GM19025 (cell line): Measurements from ENCODE around the gene KRTAP10-8.
"Not testable (repeated sequence)": the region's sequence is repeated elsewhere in the genome, so short reads cannot be mapped to it uniquely, and the experiment has no call there.

Experiments
- ATAC-seq: cut with Tn5 transposase; IDR thresholded peaks from one replicate; pipeline ENCODE4 v1.9.1; 2021; ENCODE audit warnings: mild to moderate bottlenecking, low read depth, moderate library complexity; ENCODE audit not compliant: unreplicated experiment

The KRTAP10-8 gene

DNA sequence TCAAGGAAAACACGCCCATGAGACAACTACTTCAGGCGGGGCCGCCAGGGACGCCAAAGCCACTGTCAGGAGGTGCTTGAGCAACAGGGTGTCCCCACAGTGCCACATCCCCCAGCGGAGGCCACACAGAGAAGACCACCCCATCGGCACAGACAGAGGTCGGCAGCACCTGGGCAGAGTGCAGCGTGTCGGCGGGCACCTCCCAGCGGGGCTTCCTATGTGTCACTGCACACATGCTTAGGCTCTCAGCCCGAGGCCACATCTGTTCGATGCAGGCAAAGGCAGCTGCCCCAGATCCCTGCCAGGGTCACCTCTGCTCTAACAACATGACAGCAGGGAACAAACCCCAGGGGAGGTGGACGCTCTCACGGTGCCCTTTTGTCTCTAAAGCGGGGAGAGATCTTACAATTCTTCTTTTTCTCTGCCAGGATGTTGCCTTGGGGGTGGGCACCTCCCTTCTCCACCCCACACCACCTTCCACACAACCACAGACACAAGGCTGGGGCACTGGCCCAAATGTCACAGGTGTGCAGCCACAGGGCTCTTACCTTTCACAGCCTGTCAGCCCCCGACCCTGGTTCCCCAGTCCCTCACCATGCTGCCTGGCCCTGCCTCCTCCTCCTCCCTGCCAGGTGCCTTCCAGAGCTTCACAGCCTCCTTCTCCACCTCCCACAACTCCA, 4.2 kb downstream of the KRTAP10-8 start:
- no peak for ATAC-seq

DNA sequence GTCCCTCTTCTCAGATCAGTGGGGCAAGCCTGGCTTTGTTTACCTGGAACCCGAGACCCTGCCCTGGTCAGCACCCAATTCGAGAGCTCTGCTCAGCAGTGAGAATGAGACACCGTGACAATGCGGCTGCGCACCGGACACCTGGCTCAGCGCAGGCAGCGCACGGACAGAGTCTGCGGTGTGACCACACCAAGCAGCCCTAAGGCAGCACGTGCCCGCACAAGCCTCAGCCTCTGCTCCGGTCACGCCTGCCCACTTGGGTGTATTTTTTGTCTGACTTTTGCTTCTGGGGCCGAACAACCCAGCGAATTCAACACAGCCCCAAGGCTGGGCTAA, 4.7 kb downstream of the KRTAP10-8 start:
- no peak for ATAC-seq

DNA sequence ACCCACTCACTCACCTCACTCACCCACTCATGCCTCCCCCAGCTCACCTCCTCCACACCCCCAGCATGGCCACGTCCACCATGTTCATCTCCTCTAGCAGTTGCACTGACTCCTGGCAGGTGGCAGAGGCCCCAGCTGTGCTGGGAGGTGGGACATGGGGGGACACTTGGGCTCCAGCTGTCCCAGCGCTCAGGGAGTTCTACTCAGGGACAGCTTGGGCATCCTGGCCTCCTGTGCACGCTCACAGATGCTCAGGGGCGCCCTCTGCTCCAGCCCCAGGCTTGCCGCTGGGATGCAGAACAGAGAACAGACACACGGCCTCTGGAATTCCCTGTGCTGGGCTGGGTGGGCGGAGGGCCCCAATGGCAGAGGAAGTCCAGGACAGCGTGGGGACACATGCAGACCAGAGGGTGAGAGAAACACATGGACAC, 5.2 kb downstream of the KRTAP10-8 start:
- ATAC-seq = no peak

DNA sequence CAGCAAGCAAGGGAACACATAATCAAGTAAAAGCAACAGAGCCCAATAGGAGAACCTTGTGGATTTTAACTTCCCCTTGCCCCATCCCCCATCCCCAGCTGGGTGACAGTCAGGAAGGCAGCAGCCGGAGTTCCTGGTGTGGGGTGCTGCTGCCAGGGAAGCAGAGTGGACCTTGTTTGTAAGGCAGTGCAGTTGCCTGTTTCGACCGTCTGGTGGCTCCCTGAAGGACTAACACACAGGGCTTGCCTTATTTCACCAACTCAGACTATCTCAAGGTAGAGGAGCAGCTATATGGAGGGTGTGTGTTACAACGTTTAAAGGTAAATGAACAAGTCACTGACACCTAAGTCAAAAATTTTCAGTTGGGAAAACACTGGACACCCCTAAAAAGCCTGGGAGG, 6.6 kb downstream of the KRTAP10-8 start:
- ATAC-seq = no peak

DNA sequence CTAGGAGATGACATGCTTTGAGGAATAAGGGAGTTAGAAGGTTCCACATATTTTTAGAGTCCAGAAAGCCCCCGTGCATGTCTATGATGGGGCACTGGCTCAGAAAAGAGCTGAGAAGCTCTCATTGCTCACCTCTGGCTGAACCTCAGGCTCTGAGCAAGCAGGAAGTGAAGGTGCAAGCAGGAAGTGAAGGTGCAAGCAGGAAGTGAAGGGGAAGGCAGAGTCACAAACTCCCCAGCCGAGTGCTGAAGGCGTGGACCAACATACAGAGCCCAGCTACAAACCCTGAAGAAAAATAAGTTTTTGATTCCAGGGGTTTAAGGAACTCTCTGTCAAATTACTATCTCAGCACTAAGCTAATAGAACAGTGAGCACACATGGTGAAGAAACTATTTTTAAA, 7.0 kb downstream of the KRTAP10-8 start:
- no peak for ATAC-seq

DNA sequence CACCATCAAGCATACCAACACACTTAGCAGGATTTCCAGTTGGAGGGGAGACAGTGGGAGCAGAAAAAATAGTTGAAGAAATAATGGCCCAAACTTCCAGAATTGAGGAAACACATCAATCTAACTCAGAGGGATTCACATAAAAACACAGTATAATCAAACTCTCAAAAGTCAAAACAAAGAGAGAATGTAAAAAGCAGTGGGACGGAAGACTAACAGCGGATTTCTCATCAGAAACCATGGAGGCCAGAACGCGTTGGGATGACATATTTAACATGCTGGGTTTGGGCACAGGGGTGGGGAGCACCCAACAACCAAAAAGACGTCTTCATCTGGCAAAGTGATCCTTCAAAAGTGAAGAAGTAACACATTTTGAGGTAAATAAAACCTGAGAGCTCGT, 8.0 kb downstream of the KRTAP10-8 start:
- ATAC-seq = no peak

DNA sequence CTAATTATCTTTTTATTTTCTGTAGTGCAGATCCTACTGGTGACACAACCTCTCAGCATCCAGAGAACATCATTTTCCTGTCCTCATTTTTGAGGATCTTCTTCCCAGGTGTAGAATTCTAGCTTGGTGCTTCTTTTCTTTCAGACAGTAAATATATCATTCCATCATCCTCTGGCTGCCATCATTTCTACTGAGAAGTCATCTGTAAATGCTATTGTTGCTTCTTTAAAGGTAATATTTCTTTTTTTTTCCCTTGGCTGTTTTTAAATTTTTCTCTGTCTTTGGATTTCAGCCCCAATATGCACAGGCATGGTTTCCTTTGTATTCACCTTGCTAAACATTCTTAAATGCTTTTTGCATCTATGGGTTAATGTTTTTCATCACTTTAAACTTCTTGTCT, 11.7 kb downstream of the KRTAP10-8 start:
- no peak for ATAC-seq

DNA sequence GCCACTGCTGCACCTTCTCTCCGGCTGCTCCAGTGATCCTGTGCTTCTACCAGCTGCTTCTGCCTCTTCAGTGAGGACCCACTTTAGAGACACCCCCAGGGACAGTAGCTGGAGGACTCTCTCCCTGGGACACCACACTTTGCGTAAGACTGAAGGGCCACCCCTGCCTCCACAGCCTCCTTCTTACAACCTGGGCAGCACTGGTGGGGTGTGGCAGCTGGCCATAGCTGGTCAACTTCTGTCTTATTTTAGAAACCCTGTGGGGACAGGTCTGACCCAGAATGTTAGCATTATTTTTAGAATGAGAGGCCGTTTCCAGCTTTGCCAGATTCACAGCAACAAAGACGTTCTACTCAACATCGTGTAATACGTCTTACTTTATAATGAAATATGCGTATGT, 13.9 kb downstream of the KRTAP10-8 start:
- no peak for ATAC-seq

DNA sequence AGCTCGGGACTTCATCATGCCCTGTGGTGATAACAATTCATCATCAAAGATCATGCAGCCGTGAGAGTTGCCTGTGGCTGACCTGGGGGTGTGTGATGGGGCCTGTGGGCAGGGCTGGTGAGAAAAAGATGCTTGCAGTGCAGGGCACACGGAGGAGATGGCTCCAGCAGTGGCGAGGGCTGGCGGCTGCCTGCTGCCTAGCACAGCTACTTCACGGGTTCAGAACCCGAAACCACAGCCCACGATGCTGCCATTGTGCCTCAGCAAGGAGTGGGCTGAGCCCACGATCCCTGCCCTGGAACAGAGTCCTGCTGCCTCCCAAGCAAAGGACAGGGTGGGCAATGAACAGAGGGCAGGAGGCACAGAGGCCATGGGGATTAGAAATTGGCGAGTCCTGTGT, 14.4 kb downstream of the KRTAP10-8 start:
- ATAC-seq = no peak

DNA sequence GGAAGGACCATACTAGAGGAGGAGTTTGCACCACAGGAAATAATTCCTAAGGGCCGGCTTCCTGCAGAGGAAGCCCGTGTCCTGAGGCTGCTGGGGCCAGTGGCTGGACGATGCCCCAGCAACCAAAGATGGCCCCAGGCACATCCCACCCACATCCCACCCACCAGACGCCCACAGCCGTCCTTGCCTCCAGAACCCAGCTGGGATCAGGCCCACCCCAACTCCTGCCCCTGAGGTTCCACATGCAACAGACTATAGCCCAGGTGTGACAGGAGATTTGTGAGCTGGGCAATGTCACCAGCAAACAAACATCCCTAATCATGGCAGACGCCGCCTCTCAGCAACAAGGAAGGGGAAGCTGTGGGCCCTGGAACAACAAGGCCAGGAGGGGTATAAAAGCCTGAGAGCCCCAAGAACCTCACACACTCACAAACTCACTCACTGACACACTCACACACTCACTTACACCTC, 14.8 kb downstream of the KRTAP10-8 start, which contains the start of gene KRTAP10-9:
KRTAP10-9 (plus strand) TSS at position 421 of the 471 bp plus-strand sequence. CDS start 79 bp downstream, outside the sequence.
- no peak for ATAC-seq

DNA sequence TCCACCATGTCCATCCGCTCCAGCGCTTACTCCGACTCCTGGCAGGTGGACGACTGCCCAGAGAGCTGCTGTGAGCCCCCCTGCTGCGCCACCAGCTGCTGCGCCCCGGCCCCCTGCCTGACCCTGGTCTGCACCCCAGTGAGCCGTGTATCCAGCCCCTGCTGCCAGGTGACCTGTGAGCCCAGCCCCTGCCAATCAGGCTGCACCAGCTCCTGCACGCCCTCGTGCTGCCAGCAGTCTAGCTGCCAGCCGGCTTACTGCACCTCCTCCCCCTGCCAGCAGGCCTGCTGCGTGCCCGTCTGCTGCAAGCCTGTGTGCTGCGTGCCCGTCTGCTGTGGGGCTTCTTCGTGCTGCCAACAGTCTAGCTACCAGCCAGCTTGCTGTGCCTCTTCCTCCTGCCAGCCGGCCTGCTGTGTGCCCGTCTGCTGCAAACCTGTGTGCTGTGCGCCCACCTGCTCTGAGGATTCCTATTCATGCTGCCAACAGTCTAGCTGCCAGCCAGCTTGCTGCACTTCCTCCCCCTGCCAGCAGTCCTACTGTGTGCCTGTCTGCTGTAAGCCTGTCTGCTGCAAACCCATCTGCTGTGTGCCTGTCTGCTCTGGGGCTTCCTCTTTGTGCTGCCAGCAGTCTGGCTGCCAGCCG, 15.4 kb downstream of the KRTAP10-8 start:
- not testable (repeated sequence) for ATAC-seq

DNA sequence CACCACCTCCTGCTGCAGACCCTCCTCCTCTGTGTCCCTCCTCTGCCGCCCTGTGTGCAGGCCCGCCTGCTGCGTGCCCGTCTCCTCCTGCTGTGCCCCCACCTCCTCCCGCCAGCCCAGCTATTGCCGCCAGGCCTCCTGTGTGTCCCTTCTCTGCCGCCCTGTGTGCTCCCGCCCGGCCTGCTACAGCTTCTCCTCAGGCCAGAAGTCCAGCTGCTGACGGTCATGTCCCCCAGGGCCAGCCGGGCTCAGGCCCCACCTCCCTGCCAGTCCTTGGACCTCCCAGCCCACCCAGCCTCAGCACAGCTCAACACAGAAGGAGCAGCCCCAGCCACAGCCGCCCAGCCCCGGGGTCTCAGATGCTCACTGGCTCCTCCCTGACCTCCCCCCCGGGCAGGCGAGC, 16.0 kb downstream of the KRTAP10-8 start:
- not testable (repeated sequence) for ATAC-seq

DNA sequence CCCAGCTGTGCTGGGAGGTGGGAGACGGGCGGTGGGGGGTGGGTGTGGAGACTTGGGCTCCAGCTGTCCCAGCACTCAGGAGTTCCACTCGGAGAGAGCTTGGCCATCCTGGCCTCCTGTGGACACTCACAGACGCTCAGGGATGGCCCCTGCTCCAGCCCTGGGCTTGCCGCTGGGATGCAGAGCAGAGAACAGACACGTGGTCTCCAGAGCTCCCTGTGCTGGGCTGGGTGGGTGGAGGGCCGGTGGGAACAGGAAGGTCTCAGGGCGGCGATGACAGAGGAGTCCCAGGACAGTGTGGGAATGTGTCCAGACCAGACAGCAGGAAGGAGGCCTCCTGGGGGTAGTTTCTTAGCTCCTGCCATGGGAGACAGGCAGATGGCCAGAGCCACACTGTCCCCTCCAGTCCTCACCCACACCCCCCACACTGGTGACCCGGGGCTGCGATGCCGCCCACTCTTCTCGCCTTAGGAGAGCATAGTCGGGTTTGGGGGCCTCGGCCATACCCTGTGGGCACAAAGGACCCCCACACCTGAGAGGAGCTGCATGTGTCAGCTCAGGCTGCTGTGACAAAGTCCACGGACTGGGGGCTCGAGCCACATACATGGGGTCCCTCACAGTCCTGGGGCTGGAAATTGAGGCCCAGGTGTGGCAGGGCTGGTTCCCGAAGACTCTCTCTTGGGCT, 17.0 kb downstream of the KRTAP10-8 start:
- no peak for ATAC-seq

DNA sequence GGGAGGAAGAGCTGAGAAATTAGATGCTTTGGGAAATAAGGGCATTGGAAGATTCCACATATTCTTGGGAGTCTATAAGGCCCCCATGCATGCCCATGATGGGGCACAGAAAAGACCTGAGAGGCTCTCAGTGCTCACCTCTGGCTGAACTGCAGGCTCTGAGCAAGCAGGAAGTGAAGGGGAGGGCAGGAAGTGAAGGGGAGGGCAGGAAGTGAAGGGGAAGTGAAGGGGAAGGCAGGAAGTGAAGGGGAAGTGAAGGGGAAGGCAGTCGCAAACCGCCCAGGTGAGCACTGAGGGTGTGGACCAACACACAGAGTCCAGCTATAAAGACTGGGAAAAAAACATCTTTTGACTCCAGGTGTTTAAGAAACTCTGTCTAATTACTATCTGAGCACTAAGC, 18.6 kb downstream of the KRTAP10-8 start:
- ATAC-seq = no peak

DNA sequence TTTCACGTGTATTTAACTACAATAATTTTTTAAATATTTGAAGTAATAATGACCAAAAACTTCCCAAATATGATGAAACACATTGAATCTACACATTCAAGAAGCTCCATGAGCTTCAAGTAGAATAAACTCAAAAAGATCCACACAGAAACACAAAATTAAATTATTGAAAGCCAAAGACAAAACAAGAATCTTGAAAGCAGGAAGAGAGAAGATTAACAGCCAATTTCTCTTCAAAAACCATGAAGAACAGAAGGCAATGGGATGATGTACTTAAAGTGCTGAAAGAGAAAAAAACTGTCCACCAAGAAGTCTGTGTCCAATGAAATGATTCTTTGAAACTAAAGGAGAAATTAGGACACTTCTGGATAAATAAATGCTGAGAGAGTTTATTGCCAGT, 20.2 kb downstream of the KRTAP10-8 start:
- no peak for ATAC-seq

DNA sequence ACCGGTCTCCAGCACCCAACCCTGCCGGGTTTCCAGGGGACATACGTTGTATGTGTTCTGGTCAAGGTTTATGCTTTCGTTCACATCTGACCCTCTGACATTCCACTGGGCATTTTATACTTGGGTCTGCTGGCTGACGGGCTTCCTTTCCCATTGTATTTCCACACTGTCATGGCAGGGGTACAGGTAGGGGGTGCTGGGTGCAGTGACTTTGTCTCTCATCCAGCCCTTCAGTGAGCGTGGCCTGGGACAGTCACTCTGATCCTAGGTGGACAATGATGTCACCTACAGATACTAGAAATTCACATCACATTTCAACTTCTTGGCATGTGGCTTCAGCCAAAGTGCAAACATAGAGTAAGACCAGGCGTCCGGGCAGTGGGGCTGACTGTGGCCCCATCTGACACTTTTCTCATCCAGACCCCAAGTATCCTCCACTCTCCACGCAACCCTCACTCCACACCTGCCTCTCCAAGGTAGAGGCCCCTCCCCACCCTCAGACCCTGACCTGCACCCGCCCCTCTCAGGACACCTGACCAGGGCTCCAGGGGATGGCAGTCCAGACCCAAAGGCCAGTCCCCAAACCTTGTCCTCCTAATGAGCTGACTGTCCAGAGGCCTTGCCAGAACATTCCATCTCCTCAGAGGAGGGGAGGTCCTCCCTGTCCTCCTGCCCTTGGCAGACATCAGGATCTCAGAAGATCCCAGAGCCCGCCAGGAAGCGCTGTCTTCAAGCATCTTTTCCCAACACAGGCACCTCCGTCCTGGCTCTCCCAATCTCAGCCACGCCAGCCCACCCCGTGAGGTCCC, 24.5 kb downstream of the KRTAP10-8 start:
- ATAC-seq = no peak

DNA sequence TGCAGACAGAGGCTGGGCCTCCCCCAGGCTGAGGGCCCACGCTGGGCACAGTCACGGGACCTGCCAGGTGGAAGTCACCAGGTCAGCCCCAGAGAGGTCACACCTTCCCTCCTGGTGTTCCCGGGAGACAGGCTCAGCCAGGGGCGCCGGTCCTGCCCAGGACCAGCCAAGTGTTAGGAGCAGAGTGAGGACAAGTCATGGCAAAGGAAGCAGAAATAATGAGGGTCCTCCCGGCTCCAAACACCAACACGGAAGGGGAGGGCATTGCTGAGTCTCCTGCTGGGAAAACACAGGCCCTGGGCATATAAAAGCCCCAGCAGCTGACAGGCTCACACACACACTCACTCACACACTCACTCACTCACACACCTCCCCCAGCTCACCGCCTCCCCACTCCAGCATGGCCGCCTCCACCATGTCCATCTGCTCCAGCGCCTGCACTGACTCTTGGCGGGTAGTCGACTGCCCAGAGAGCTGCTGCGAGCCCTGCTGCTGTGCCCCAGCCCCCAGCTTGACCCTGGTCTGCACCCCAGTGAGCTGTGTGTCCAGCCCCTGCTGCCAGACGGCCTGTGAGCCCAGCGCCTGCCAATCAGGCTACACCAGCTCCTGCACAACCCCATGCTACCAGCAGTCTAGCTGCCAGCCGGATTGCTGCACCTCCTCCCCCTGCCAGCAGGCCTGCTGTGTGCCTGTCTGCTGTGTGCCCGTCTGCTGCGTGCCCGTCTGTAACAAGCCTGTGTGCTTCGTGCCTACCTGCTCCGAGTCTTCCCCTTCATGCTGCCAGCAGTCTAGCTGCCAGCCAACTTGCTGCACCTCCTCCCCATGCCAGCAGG, 25.4 kb downstream of the KRTAP10-8 start, which contains the start of gene KRTAP10-10:
KRTAP10-10 (plus strand) TSS at position 339 of the 833 bp plus-strand sequence; CDS start at position 401, 62 bp downstream.
- ATAC-seq = no peak

DNA sequence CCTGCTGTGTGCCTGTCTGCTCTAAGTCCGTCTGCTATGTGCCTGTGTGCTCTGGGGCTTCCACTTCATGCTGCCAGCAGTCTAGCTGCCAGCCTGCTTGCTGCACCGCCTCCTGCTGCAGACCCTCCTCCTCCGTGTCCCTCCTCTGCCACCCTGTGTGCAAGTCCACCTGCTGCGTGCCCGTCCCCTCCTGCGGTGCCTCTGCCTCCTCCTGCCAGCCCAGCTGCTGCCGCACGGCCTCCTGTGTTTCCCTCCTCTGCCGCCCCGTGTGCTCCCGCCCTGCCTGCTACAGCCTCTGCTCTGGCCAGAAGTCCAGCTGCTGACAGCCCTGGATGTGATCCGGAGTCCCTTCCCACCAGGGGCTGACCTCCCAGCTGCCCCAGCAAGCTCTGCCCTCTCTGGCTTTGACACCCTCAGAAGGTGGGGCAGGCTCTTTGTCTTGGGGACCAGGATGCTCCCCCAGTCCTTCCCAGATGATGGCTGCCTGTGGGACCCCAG, 26.0 kb downstream of the KRTAP10-8 start:
- ATAC-seq = not testable (repeated sequence)

DNA sequence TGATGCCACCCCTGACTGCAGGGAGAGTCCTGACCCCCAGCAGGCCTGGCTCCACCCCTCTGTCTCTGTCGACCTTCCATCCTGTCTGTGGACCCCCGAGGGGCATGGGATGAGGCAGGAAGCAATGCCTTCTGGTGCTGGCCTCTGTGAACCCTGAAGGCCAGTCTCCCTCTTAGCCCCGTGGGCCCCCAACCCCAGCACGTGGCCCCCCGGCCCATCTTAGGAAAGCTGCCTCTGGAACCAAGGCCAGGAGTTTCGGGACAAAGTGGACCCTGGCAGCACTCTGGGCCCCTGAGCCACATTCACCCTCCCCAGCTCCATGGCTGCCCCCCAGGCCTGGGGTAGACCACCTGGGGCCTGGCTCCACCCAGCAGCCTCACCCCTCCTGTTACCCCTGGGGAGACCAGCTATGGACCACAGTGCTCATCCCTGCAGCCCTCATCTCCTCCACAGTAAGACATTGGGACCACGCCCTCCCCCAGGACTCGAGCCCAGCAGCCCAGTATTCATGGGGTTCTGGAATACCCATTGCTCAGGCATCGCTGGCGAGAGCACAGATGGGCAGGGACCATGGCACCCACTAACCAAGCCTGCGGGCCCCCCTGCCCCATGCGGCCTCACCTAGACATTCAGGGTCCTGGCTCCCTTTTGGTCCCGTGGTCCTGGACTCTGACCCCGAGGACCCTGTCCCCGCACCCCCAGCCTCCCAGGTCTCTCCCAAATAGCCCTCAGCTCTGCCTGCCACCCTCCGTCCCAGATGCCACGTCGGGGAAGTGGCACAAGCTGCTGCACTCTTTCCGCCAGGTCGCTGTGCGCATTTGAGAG, 26.8 kb downstream of the KRTAP10-8 start:
- ATAC-seq = not testable (repeated sequence)
